NCI-H1436 (cell line): ENCODE results near the gene KCND3.

Source experiments
- DNase-seq: peaks from one replicate; lab custom pipeline; 2025; lab: John Stamatoyannopoulos, UW

Gene KCND3

GRCh38 chr1:111911776-111912515, 77.5 kb downstream of the KCND3 start:
- no peak for DNase-seq

DNA sequence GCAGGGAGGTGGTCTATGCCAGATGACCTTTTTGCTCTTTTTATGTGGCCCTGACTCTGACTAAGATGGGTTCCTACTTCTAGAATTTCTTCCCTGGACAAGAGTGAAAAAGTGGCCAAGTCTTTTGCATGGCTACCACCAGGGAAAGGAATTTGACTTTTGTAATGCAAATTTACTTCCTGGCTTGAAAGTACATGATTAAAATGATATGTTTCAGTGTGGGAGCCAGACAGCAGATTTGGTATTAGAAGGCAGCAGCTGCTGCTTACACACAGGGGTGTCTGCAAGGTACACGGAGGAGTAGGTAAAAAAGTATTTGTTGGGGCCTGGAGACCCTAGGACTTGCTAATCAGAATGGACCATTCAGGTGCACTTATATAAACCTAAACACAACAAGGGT, 78.4 kb downstream of the KCND3 start:
- DNase-seq: no peak

- no peak for DNase-seq
Measured at GRCh38 chr1:111909030-111909429, 80.4 kb downstream of the KCND3 start.

- DNase-seq: no peak
Measured at GRCh38 chr1:111908011-111908621, 81.4 kb downstream of the KCND3 start.

- no peak for DNase-seq
Measured at GRCh38 chr1:111907321-111907720, 82.1 kb downstream of the KCND3 start.

DNA sequence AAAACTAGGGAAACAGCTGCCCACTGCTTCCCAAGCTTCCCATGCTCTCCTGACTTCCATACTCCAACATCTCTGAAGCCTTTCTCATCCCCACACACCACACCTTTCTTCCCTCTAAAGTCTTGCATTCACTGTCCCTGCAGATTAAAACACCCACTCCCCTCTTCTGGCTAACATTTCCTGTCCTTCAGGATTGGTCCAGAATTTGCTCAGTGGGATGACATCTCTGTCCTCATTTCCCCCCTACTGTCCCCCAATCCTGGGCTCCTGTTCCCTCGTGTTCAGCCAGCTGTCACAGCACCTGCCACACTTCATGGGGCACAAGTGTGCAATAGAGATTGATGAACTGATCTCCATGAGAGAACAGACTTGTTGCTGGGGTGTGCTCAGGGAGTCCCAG, 82.7 kb downstream of the KCND3 start:
- no peak for DNase-seq

- no peak for DNase-seq
Measured at GRCh38 chr1:111906111-111906510, 83.4 kb downstream of the KCND3 start.

- peak; percentile 87 for DNase-seq
Measured at GRCh38 chr1:111904478-111905218, 84.8 kb downstream of the KCND3 start.

DNA sequence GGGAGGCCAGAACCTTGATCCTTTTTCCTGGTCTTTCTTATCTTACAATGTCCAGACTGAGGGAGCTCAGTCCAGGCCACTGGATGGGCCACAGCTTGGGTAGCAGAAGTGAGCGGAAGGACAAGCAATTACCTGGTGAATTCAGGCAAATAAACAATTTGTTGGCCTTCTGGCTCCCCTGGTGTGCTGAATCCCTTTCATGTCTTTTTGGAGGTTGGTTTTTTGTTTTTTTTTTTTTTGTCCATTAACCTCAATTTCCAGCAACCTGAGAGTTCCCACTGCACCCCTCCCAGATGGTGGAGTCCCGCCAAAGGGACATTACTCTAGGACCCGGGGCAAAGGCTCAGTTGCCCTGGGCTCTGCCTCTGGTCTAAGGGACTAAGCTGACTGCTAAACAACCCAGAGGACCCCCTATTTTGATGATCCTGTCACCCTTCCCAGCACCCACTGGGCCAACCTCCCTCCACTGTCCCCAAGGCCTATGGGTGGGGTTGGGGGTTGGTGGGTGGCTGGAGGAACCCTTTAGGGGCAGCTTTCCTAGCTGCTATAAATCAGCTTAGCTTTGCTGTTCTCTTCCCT, 85.5 kb downstream of the KCND3 start:
- no peak for DNase-seq

DNA sequence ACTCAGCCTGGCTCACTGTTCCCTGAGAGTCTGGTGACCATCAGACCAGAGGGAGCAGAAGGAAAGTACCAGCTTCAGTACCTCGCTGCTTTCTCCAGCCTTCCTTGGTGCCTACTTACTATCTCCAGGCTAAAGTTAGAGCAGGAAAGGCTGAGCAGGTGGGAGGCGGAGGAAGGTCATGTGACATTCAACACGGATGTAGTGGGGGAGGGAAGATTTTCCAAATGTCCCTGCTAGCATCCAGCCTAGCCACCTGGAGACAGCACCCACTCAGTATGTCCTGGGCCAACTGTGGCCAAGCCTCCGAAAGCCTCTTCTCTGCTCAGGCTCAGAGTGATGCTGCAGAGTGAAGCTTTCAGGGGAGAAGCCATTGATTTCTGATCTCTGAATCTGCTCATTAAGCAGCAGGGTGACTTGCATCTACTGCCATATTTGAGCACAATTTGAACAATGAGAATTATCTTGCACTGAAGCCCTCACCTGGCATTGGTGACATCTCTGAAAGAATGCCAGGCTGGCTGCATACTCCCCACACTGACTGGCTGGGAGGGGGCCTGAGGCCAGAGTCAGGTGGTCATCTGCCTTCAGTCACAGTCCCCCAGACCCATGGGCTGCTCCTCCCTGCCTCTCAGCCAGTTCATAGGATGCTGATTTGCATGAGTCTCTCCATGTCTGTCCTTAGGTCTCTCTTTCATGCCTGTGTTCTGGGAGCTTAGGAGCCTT, 86.2 kb downstream of the KCND3 start:
- no peak for DNase-seq

DNA sequence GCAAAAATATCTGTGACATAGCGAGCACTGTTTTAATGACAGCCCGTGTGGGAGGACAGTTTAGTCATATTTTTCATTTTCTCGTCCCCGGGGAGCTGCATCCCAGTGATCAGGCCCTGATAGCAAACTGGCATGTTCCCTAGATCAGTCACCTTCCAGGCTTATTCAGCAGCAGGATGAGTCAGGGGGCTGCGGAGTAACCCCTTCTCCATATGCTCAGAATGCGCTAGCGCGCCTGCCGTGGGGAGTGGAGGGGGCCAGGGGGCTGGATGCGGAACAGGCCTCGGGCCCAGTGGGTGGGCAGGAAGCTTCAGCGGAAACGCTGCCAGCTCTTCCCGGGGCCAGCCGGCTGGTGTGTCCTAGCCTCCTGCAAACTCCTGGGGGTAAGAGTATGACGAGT, 94.0 kb downstream of the KCND3 start:
- no peak for DNase-seq

DNA sequence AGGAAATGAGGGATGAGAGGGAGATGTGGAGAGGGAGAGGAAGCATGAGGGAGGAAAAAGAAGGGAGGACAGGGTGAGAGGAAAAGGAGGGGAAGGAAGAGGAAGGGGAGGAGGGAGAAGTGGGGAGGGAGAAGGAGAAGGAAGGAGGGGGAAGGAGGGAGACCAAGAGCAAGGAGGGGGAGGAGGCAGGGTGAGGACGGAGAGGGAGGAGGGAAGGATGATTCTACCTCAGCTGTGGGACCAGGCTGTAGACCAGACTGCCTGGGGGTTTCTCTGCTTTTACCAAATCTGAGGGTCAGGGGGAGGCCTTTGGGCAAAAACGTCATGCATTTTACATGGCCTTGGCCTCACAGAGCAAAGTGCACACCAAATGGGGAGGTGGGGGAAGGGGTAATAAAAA, 94.5 kb downstream of the KCND3 start:
- DNase-seq: no peak

DNA sequence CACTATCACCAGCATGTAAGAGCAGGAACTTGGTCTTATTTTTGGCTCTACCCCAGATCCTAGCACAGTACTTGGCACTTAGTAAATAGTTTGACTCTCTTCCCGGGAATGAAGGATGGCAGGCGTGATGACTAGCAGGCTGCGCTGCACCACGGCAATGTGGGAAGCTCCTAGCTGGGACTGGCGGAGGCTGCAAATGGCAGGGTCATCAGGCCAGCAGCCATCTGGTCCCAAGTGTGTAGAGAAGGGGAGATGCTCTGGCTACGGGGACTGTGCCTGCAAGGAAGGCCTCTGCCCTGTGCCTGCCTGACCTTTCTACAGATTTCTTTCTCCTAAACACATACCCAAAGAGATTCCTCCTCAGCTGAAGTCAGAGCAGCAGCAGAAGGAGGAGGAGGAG, 95.0 kb downstream of the KCND3 start:
- DNase-seq: no peak

DNA sequence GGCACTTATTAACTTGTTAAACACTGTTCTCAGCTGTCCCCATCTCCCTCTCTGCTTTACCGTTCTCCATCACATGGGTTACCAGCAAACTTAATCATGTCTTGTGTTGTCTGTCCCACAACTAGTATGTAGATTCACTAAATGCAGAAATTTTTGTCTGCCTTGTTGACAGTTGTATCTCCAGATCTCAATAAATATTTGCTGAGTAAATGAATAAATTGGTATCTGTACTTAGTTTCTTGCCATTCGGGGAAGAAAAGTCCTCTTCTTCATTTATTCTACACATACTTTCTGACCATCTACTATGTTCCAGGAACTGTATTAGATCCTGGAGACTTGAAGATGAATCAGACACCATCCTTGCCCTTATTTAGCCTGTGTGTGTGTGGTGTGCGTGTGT, 97.9 kb downstream of the KCND3 start:
- no peak for DNase-seq

DNA sequence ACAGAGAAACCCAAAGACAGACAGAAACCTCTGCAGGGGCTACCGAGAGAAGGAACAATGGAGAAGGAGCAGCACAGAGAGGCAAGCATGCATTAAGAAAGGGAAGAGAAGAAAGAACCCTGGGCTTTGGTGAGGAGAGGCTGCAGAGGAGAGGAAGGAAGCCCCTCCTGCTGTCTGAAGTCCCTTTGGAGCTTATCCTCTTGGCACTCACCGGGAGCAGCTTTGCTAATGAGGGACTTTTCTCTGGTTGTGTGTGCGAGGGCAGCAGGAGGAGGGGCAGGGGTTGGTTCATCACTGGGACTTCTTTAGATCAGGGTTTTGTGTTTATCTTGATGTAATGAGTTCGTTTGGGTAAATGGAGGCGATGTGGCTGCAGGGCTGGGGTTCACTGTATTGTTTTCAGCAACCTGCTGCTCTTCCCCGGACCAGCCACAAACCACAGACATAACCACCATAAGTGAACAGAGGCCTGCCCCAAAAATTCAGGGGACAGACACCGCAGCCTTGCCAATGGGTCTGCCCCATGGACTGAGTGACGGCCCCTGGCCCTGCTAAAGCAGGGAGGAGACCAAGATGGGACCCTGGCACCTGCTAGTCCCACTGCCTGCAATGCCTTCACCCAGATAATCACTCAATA, 100.6 kb downstream of the KCND3 start:
- DNase-seq: no peak

- DNase-seq: no peak
Measured at GRCh38 chr1:111887875-111888274, 101.6 kb downstream of the KCND3 start.

GRCh38 chr1:111887385-111887784, 102.1 kb downstream of the KCND3 start:
- DNase-seq: no peak

DNA sequence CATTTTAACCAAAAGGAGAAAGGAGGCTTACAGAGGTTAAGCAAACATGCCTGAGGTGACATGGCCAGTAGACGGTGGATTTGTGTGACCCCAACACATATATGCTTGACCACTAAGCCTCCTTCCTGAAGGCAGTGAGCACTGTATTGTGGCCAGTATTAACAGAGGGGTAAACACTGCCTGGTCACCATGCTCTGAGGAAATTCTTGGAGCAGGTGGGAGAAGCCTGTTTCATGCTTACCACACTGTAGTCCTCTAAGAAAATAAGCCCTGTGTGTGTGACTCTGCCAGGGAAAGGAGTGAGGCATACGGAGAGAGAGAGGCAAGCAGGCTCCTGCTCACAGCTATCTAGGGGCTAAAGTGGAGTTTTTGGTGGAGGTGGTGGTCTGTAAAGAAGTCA, 102.7 kb downstream of the KCND3 start:
- no peak for DNase-seq

DNA sequence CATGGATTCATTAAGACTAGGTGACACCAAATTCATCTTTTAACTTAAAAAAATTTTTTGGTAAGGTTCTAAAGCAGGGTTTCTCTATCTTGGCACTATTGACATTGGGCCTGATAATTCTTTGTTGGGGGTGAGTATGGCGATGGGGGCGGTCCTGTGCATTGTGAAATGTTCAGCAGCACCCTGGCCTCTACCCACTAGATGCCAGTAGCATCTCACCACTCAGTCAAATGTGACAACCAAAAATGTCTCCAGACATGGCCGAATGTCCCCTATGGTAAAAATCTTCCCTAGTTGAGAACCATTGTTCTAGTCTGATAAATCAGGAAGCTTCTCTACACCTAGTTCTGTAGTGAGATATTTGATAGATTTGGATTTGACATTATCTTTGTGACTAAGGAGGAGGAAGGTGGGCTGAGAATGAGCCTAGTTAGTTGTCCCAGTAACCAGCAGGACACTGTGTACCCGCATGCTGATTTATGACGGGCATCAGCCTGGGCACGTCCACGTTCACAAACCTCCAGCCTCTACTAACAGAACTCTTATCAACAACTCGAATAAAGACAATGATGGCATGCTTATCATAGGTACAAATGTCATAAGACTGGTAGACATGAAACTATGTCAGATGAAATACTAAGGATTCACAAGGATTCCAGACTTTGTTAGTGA, 104.6 kb downstream of the KCND3 start:
- DNase-seq: no peak

GRCh38 chr1:111882986-111883560, 106.4 kb downstream of the KCND3 start:
- DNase-seq: no peak

- DNase-seq: no peak
Measured at GRCh38 chr1:111882559-111882958, 106.9 kb downstream of the KCND3 start.
